ENCODE results near the gene KDM4B. TPM values are rescaled to one million over a fixed set of nuclear protein-coding genes. Genes with fewer than 3 reads are reported as not detected.

The KDM4B gene
- total and polyA plus RNA-seq, 2 of the 8 experiments (the other 6 are each of a cell fraction or from before 2014, with no cell fraction given) = 12.0 to 31.9 TPM

- no peak overlapping the region for H3K27ac ChIP-seq (ENCODE audit: low read depth, low read length)
- no peak overlapping the region for H4K91ac ChIP-seq (replicated peaks; ENCODE audit: insufficient read length, low read length)
- H3K9me3 ChIP-seq (ENCODE audit: insufficient read depth in 2 of 2, low read depth in 1 of 2, low read length in 1 of 2) = no peaks in the 10 kb centered on the region
- no peak overlapping the region for H2BK120ac ChIP-seq (replicated peaks; ENCODE audit: low read depth, low read length)
- no peak overlapping the region for H2BK15ac ChIP-seq (ENCODE audit: low read length)
- no peak overlapping the region for H3K14ac ChIP-seq (ENCODE audit: insufficient read length)
- H3K23me2 ChIP-seq (ENCODE audit: low read depth, low read length) = no peaks in the 10 kb centered on the region
- no peak overlapping the region for H2BK12ac ChIP-seq (ENCODE audit: low read depth, low read length)
- H3K4me1 ChIP-seq (replicated peaks in 1 of 4; ENCODE audit: control insufficient read depth in 3 of 4, insufficient read depth in 4 of 4, low read length in 3 of 4) = peaks cover 7 to 15% (median 11%) of the 10 kb centered on the region in 4 experiments; a peak in 5 of 7 replicates
- TF ChIP-seq PHF8 (conservative IDR thresholded peaks at IDR 0.05; ENCODE audit: low read depth, low read length) (no peak), CBX8 (IDR thresholded peaks at IDR 0.05; ENCODE audit: borderline replicate concordance, low read depth, low read length) (no peak)
- H3K27me3 ChIP-seq (replicated peaks in 1 of 4; ENCODE audit: control insufficient read depth in 3 of 4, extremely low read depth in 1 of 4, insufficient read depth in 3 of 4, low read length in 3 of 4) = no peaks in the 10 kb centered on the region
- H4K8ac ChIP-seq (ENCODE audit: extremely low read depth, insufficient read depth, low read length) = no peak overlapping the region
- ChIA-PET CTCF (ENCODE audit: partially characterized antibody) (interaction anchor here (1.2 to 1.8 kb wide), 4 partner anchors 10 to 36 kb away, joined by 3 to 10 read pairs (median 4); no protein-coding TSS in a partner anchor), POLR2A (ENCODE audit: partially characterized antibody) (interaction anchor here (2.0 kb wide), 1 partner anchor 10 kb away, joined by 4 read pairs; no protein-coding TSS in a partner anchor)
- FAIRE-seq (no peak), DNase-seq (ENCODE audit: low read depth in 1 of 2, low spot score in 2 of 2) (no peak)
- H3K23ac ChIP-seq (ENCODE audit: insufficient read length) = no peak overlapping the region
- 97% methylated on average over 19 of the region's 19 CpGs; no CpG with 5 or more reads in 1 of the 2 experiments for WGBS, 2 experiments (ENCODE audit: extremely low coverage in 1 of 2, insufficient coverage in 1 of 2, insufficient read length in 1 of 2, insufficient replicate concordance in 2 of 2, low coverage in 1 of 2, low lambda C conversion rate in 2 of 2, missing lambda C conversion rate in 1 of 2)
- no peak overlapping the region for H3K4me3 ChIP-seq (ENCODE audit: extremely low read depth in 1 of 4, insufficient read depth in 2 of 4, low read depth in 3 of 4, low read length in 4 of 4)
- H3K79me1 ChIP-seq (ENCODE audit: low read depth, low read length) = no peaks in the 10 kb centered on the region
- H3K79me2 ChIP-seq (ENCODE audit: control insufficient read depth in 1 of 2, insufficient read depth in 2 of 2, low read length in 2 of 2) = no peaks in the 10 kb centered on the region
- H2AK5ac ChIP-seq (ENCODE audit: low read depth, low read length) = no peak overlapping the region
- peaks cover 2 to 6% of the 10 kb centered on the region in 2 experiments for H4K20me1 ChIP-seq (replicated peaks in 1 of 2; ENCODE audit: control insufficient read depth in 1 of 2, insufficient read depth in 2 of 2, low read length in 2 of 2)
- H2AFZ ChIP-seq (ENCODE audit: low read length) = no peak overlapping the region
- H3K4ac ChIP-seq (replicated peaks; ENCODE audit: insufficient read length, low read depth, low read length) = no peak overlapping the region
- H2BK20ac ChIP-seq (ENCODE audit: low read length) = no peak overlapping the region
- H3K36me3 ChIP-seq (ENCODE audit: control insufficient read depth in 2 of 4, insufficient read depth in 4 of 4, low read length in 3 of 4) = peaks cover 2 to 9% (median 5%) of the 10 kb centered on the region in 4 experiments; a peak in 5 of 8 replicates
- H3K56ac ChIP-seq (replicated peaks; ENCODE audit: insufficient read length, low read depth, low read length) = no peak overlapping the region
- H3K4me2 ChIP-seq (ENCODE audit: insufficient read depth in 1 of 2, low read depth in 2 of 2, low read length in 2 of 2) = no peak overlapping the region
- no peak overlapping the region for H3K18ac ChIP-seq (ENCODE audit: extremely low read depth, low read length)
- H3K9ac ChIP-seq (replicated peaks in 1 of 4; ENCODE audit: extremely low read depth in 1 of 4, low read depth in 3 of 4, low read length in 3 of 4) = no peak overlapping the region
- no peak overlapping the region for H4K5ac ChIP-seq (ENCODE audit: insufficient read length, low read depth, low read length)
- peak overlapping the region; percentile 66; the same call in 1 of the 2 replicates for H2BK5ac ChIP-seq (ENCODE audit: low read depth, low read length)
Observed at GRCh38 chr19:5077209-5077515, 108.2 kb downstream of the KDM4B start.
